HuH-7.5 (cell line): Measurements from ENCODE around the gene BTBD1.
A peak's percentile ranks its signal among the peaks of the same experiment; 100 is the strongest.

Experiments used
- DNase-seq: peaks from one replicate; pipeline ENCODE4 v3.0.0; 2011; ENCODE audit warnings: low spot score

The BTBD1 gene

GRCh38 chr15:82986442-82986780, 80.6 kb downstream of the BTBD1 start:
- DNase-seq, result peak; percentile 58

GRCh38 chr15:82985688-82986441, 81.2 kb downstream of the BTBD1 start, which contains the start of gene RAMAC:
RAMAC (plus strand) TSS chr15:82986210; CDS start chr15:82989019, 2,809 bp downstream.
- DNase-seq, result peak; percentile 84

GRCh38 chr15:82980981-82981380, 86.1 kb downstream of the BTBD1 start:
- no peak for DNase-seq

DNA sequence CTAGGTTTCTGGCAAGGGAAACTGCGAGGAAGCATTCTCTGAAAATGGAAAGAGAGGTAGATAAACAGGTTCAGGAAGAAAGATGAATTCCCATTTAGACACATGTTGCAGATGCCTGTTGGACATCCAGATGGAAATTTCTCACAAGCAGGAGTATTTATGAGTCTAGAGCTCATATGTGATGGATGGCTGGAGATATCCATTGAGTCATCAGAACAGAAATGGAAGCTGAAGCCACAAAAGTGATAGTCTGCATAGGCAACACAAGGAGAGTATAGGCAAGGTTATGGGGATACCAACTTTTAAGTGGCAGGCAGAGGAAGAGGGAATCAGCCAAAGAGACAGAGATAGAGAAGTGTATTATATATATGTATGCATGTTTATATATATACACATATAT, 87.3 kb downstream of the BTBD1 start:
- DNase-seq, result no peak

- no peak for DNase-seq
Measured at GRCh38 chr15:82978438-82978837, 88.6 kb downstream of the BTBD1 start.

DNA sequence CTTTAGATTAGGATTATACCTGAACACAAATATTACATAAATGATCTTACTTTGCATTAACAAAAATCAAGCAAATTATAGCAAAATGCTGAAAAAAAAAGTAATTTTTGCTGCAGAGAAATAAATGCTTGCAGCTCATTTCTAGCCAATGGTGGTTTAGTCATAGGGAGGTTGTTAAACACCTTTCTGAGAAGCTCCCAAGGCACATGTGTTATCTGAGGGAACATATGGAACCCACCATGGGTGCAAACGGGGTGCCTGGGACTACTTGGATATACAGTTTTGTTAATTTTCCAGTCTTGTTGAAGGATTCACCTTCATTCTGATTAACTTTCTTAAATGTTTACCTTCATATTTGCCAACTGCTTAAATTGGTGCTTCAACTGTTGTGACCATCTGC, 90.0 kb downstream of the BTBD1 start:
- DNase-seq, result no peak

DNA sequence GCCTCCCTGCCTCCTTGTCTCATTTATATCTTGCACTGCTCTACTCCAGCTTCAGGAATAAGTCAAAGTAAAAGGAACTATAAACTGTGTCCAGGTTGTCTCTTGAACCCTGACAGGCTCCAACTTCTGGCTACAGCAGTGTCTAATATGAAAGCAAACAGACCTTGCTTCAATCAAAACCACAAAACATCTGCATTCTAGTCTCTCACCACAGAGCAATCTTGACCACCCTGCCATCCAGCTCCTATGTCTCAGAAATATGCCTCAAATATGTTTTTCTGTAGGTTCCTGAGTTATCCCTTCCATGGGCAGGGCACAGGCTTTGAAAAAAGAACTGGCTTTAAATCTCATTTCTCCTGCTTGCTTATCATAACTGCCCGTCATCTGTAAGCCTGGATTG, 94.1 kb downstream of the BTBD1 start:
- no peak for DNase-seq

GRCh38 chr15:82971218-82971984, 95.7 kb downstream of the BTBD1 start:
- no peak for DNase-seq

DNA sequence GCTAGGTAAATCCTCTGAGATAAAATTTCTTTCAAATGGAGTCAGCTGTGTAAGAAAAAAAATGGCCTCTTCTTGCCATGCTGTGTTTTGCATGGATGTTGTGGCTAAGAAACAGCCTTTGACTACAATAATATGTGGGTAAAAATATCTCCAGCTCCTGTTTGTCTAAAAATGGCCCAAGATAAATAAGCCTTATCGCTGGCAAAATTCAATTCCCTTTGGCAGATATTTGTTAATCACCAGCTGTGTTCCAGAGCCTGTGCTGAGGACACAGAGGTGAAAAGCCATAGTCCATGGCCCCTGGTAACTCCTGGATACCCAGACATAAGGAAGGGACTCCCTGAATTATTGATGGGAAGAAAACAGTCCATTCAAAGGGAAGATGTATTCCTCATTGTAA, 96.4 kb downstream of the BTBD1 start:
- DNase-seq, result no peak

GRCh38 chr15:82970078-82970686, 96.9 kb downstream of the BTBD1 start:
- DNase-seq, result no peak

DNA sequence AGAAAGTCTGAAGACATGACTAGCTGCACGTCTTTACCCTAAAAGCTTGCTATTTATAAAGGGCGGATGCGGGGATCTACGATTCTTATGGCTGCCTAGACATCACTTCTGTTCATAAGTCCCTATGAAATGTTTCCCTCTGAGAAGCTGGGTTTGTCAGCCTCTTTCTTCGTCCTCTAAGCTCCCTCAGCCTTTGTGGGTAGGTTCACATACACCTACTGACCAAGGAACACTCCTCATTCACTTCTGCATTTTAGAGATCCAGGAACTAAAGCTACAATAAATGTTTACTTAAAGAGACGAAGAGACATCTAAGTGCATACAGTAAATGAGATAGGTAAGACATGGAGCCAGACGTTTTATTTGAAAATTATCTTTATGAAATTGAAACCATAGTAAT, 97.7 kb downstream of the BTBD1 start:
- no peak for DNase-seq

DNA sequence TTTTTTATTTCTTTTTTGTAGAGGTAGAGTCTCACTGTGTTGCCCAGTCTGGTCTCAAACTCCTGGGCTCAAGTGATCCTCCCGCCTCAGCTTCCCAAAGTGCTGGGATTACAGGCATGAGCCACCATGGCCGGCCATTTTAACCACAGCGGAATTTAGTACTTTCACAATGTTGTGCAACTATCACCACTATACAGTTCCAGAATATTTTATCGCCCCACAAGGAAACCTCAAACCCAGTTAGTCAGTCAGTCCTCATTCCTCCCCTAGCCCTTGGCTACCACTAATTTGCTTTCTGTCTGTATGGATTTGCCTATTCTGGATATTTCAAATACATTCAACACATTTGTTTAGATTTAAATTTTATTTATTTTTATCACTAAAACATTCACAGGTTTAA, 99.0 kb downstream of the BTBD1 start:
- DNase-seq, result no peak

- no peak for DNase-seq
Measured at GRCh38 chr15:82966671-82967071, 100.4 kb downstream of the BTBD1 start.
